GM12865 (cell line): ENCODE results near the gene COL18A1.

Experiments
- DNase-seq: peaks from one replicate; pipeline ENCODE4 v3.0.0; 2010; ENCODE audit warnings: low read depth
- H3K4me3 ChIP-seq: 2 replicates; pipeline ENCODE4 v1.5.1; 2011; ENCODE audit warnings: mild to moderate bottlenecking, low read depth, low read length, control low read depth
- CTCF ChIP-seq: IDR thresholded peaks from 2 replicates; pipeline ENCODE4 v1.5.1; 2011; ENCODE audit warnings: low read length, control low read depth, low read depth, inconsistent platforms; ENCODE audit not compliant: insufficient read depth; ENCODE audit errors: missing control alignments

COL18A1 gene

GRCh38 chr21:45533846-45534635 is 129.1 kb downstream of the COL18A1 start:
- no peak for TF ChIP-seq CTCF

GRCh38 chr21:45534636-45535331 is 129.8 kb downstream of the COL18A1 start:
- DNase-seq: no peak
- no peak for TF ChIP-seq CTCF
- H3K4me3 ChIP-seq: no peak overlapping the region

More at GRCh38 chr21:45533846-45534635, 129.1 kb downstream of the COL18A1 start:
- DNase-seq: no peak
- H3K4me3 ChIP-seq: no peak overlapping the region

GRCh38 chr21:45535341-45536081 is 130.5 kb downstream of the COL18A1 start:
- DNase-seq: no peak
- no peak for TF ChIP-seq CTCF
- no peak overlapping the region for H3K4me3 ChIP-seq

GRCh38 chr21:45536301-45537081 is 131.5 kb downstream of the COL18A1 start:
- no peak overlapping the region for H3K4me3 ChIP-seq
- DNase-seq: no peak
- TF ChIP-seq CTCF: no peak

GRCh38 chr21:45537111-45537745 is 132.3 kb downstream of the COL18A1 start:
- H3K4me3 ChIP-seq: no peak overlapping the region
- no peak for TF ChIP-seq CTCF
- no peak for DNase-seq

- no peak overlapping the region for H3K4me3 ChIP-seq
- no peak for TF ChIP-seq CTCF
- DNase-seq: no peak
These were observed 132.9 kb downstream of the COL18A1 start for GRCh38 chr21:45537746-45538291.
